HL-60/S4 treated with phorbol 12-myristate 13-acetate at 8.2 ng/mL for 4 days and 3 days (cell line): ENCODE results near the gene HOXD13.

ENCODE experiments used
- in situ Hi-C: fragments of 300-500 bp; cut with MboI; formaldehyde crosslinking; loops from 2 replicates; pipeline ENCODE4 v1.15.0; 2022; ENCODE audit warnings: low sequenced_read_pairs

HOXD13 gene

GRCh38 chr2:176092270-176093144, at the start of gene HOXD13:
TSS of gene HOXD13 (plus strand) at chr2:176092721. CDS start at chr2:176092891, 170 bp downstream.
- in situ Hi-C loops: loop anchor here (25.0 kb wide), 1 partner anchor 730 kb away; no protein-coding TSS in a partner anchor

GRCh38 chr2:176056406-176056805, 36.1 kb upstream of the HOXD13 start:
- in situ Hi-C loops: no loop called here

GRCh38 chr2:176063958-176064357, 28.6 kb upstream of the HOXD13 start:
- in situ Hi-C loops: no loop called here

GRCh38 chr2:176066645-176067588, 25.6 kb upstream of the HOXD13 start:
- in situ Hi-C loops: no loop called here

GRCh38 chr2:176067589-176068418, 24.7 kb upstream of the HOXD13 start:
- in situ Hi-C loops: no loop called here

GRCh38 chr2:176068419-176068832, 24.1 kb upstream of the HOXD13 start:
- in situ Hi-C loops: no loop called here

- in situ Hi-C loops: no loop called here
Measured at GRCh38 chr2:176071330-176072291, 20.9 kb upstream of the HOXD13 start.

GRCh38 chr2:176072292-176072669, 20.2 kb upstream of the HOXD13 start:
- in situ Hi-C loops: no loop called here

GRCh38 chr2:176072951-176073904, 19.3 kb upstream of the HOXD13 start:
- in situ Hi-C loops: no loop called here

- in situ Hi-C loops: loop anchor here (25.0 kb wide), 1 partner anchor 713 kb away; no protein-coding TSS in a partner anchor
Measured at GRCh38 chr2:176074919-176075425, 17.5 kb upstream of the HOXD13 start.

GRCh38 chr2:176075481-176075880, 17.0 kb upstream of the HOXD13 start:
- in situ Hi-C loops: loop anchor here (25.0 kb wide), 1 partner anchor 713 kb away; no protein-coding TSS in a partner anchor

GRCh38 chr2:176076063-176076462, 16.5 kb upstream of the HOXD13 start:
- in situ Hi-C loops: loop anchor here (25.0 kb wide), 1 partner anchor 714 kb away; no protein-coding TSS in a partner anchor

- in situ Hi-C loops: loop anchor here (25.0 kb wide), 1 partner anchor 714 kb away; no protein-coding TSS in a partner anchor
Measured at GRCh38 chr2:176076796-176077195, 15.7 kb upstream of the HOXD13 start.

- in situ Hi-C loops: loop anchor here (25.0 kb wide), 1 partner anchor 716 kb away; no protein-coding TSS in a partner anchor
Measured at GRCh38 chr2:176078541-176079284, 13.8 kb upstream of the HOXD13 start.

GRCh38 chr2:176079285-176079830, 13.2 kb upstream of the HOXD13 start:
- in situ Hi-C loops: loop anchor here (25.0 kb wide), 1 partner anchor 717 kb away; no protein-coding TSS in a partner anchor

- in situ Hi-C loops: loop anchor here (10.0 to 25.0 kb wide), 2 partner anchors 395 to 718 kb away; no protein-coding TSS in a partner anchor
Measured at GRCh38 chr2:176079831-176080539, 12.5 kb upstream of the HOXD13 start.
